OCI-LY7 (cell line): ENCODE results near the gene BICRAL. TPM values are rescaled to one million over a fixed set of nuclear protein-coding genes. Genes with fewer than 3 reads are reported as not detected.
"Not testable (repeated sequence)": the region's sequence is repeated elsewhere in the genome, so short reads cannot be mapped to it uniquely, and the experiment has no call there.

ENCODE experiments used
- BruUV-seq: library from RNA; stranded (reverse); fragments of 400-500 nt; replicated peaks from 2 replicates; lab custom pipeline; 2021; lab: Mats Ljungman, UMichigan
- CTCF ChIA-PET: fragments of 300-600 bp; sonication (Branson Sonifier 250); formaldehyde crosslinking; loops from one replicate; lab custom pipeline; 2022; ENCODE audit warnings: antibody characterized with exemption; ENCODE audit not compliant: unreplicated experiment; lab: Charles Lee
- POLR2A ChIA-PET: fragments of 300-600 bp; sonication (Branson Sonifier 250); formaldehyde crosslinking; loops from one replicate; lab custom pipeline; 2022; ENCODE audit warnings: antibody characterized with exemption; lab: Charles Lee
- DNase-seq: peaks from one replicate; pipeline ENCODE4 v3.0.0-alpha.2; 2015; ENCODE audit warnings: low spot score
- H2AFZ ChIP-seq: fragments of 200-600 bp; sonication (generic), shearing (Covaris generic); 2 replicates; pipeline ENCODE4 v1.6.1; 2014; ENCODE audit warnings: mild to moderate bottlenecking, antibody characterized with exemption, low read length, moderate library complexity
- H3K27ac ChIP-seq: fragments of 200-600 bp; sonication (generic); 2 replicates; pipeline ENCODE4 v1.5.1; 2014; ENCODE audit warnings: mixed run types, low read depth, mild to moderate bottlenecking, moderate library complexity, low read length, inconsistent platforms; ENCODE audit not compliant: poor library complexity, severe bottlenecking
- H3K36me3 ChIP-seq: fragments of 200-600 bp; sonication (generic); 2 replicates; pipeline ENCODE4 v1.6.1; 2014; ENCODE audit warnings: mild to moderate bottlenecking, antibody characterized with exemption, low read length, moderate library complexity, mixed read lengths; ENCODE audit not compliant: insufficient read depth
- H3K4me1 ChIP-seq: fragments of 200-600 bp; sonication (generic); 2 replicates; pipeline ENCODE4 v1.5.1; 2014; ENCODE audit warnings: mild to moderate bottlenecking, low read length; ENCODE audit not compliant: insufficient read depth, poor library complexity, severe bottlenecking
- H3K4me2 ChIP-seq: fragments of 200-600 bp; sonication (generic); 2 replicates; pipeline ENCODE4 v1.6.1; 2014; ENCODE audit warnings: mild to moderate bottlenecking, low read length
- H3K4me3 ChIP-seq: fragments of 200-600 bp; sonication (generic); 2 replicates; pipeline ENCODE4 v1.5.1; 2014; ENCODE audit warnings: mild to moderate bottlenecking, low read depth, low read length; ENCODE audit not compliant: poor library complexity, severe bottlenecking
- H3K79me2 ChIP-seq: fragments of 200-600 bp; sonication (generic); 2 replicates; pipeline ENCODE4 v1.6.1; 2016; ENCODE audit warnings: low read depth, mild to moderate bottlenecking, low read length, moderate library complexity, mixed read lengths; ENCODE audit not compliant: insufficient read depth
- H3K9me2 ChIP-seq: fragments of 200-600 bp; sonication (generic); 2 replicates; pipeline ENCODE4 v1.6.1; 2016; ENCODE audit warnings: mild to moderate bottlenecking, low read length, mixed read lengths; ENCODE audit not compliant: insufficient read depth
- H3K9me3 ChIP-seq: fragments of 200-600 bp; sonication (generic); 2 replicates; pipeline ENCODE4 v1.6.1; 2014; ENCODE audit warnings: mild to moderate bottlenecking, mixed run types, low read length, mixed read lengths
- H4K20me1 ChIP-seq: fragments of 200-600 bp; sonication (generic); 2 replicates; pipeline ENCODE4 v1.6.1; 2014; ENCODE audit warnings: mild to moderate bottlenecking, antibody characterized with exemption, low read length, moderate library complexity, mixed read lengths; ENCODE audit not compliant: insufficient read depth
- CTCF ChIP-seq: fragments of 200-600 bp; sonication (generic); conservative IDR thresholded peaks from 2 replicates; pipeline ENCODE4 v1.5.1; 2014; ENCODE audit warnings: mild to moderate bottlenecking, antibody characterized with exemption, low read length, moderate library complexity, mixed read lengths
- EZH2phosphoT487 ChIP-seq: fragments of 200-600 bp; sonication (generic); IDR thresholded peaks from 2 replicates; pipeline ENCODE4 v1.6.1; 2018; ENCODE audit warnings: low read depth, borderline replicate concordance, mild to moderate bottlenecking, mixed run types, antibody characterized with exemption, low read length, moderate library complexity, mixed read lengths
- intact Hi-C: fragments of 100-400 bp; cut with micrococcal nuclease; formaldehyde crosslinking; loops from one replicate; pipeline ENCODE4 v1.10.0; 2022; ENCODE audit not compliant: unreplicated experiment
- total RNA-seq, 2 experiments: library from RNA; depleted of rRNA in 1 of 2; stranded (reverse); fragments of >200 nt in 1 of 2; shearing (Covaris generic) in 1 of 2; gene quantifications; 2 replicates each; pipeline ENCODE4 v1.2.3, GENCODE V29; 2014 to 2022

BICRAL gene
- total RNA-seq, 2 experiments from 2014 or later: 10.3 to 25.7 TPM

GRCh38 chr6:42898891-42899361, 117.1 kb downstream of the BICRAL start:
- peak; percentile 82 for DNase-seq
- Histone ChIP-seq H3K4me2 (peak overlapping the region; percentile 20; the same call in 1 of the 2 replicates), H3K36me3 (no peaks in the 10 kb centered on the region)

GRCh38 chr6:42899871-42900270, 118.0 kb downstream of the BICRAL start:
- Histone ChIP-seq H3K9me3 (no peaks in the 10 kb centered on the region), H3K36me3 (no peaks in the 10 kb centered on the region), H3K27ac (no peak overlapping the region), H3K9me2 (no peaks in the 10 kb centered on the region), H3K4me1 (peaks cover 10% of the 10 kb centered on the region), H2AFZ (no peak overlapping the region), H3K4me3 (no peak overlapping the region), H4K20me1 (no peaks in the 10 kb centered on the region), H3K4me2 (no peak overlapping the region), H3K79me2 (no peaks in the 10 kb centered on the region)
- ChIA-PET POLR2A (no interaction called here), CTCF (no interaction called here)
- DNase-seq: no peak
- intact Hi-C loops: loop anchor here (1.0 to 5.0 kb wide), 4 partner anchors 23 to 239 kb away; no protein-coding TSS in a partner anchor
- no TSS peak for BruUV-seq
- TF ChIP-seq EZH2phosphoT487 (no peak), CTCF (no peak)

More at GRCh38 chr6:42898891-42899361, 117.1 kb downstream of the BICRAL start:
- Histone ChIP-seq H3K27ac (no peak overlapping the region), H3K4me1 (peaks cover 18% of the 10 kb centered on the region), H3K4me3 (no peak overlapping the region), H3K79me2 (no peaks in the 10 kb centered on the region), H2AFZ (peak overlapping the region; percentile 47; the same call in 1 of the 2 replicates), H3K9me3 (no peaks in the 10 kb centered on the region), H3K9me2 (no peaks in the 10 kb centered on the region), H4K20me1 (no peaks in the 10 kb centered on the region)
- TF ChIP-seq CTCF (peak; percentile 89), EZH2phosphoT487 (no peak)
- intact Hi-C loops: loop anchor here (1.0 to 5.0 kb wide), 3 partner anchors 22 to 238 kb away; no protein-coding TSS in a partner anchor
- POLR2A ChIA-PET: no interaction called here
- BruUV-seq: no TSS peak
- CTCF ChIA-PET: no interaction called here

DNA sequence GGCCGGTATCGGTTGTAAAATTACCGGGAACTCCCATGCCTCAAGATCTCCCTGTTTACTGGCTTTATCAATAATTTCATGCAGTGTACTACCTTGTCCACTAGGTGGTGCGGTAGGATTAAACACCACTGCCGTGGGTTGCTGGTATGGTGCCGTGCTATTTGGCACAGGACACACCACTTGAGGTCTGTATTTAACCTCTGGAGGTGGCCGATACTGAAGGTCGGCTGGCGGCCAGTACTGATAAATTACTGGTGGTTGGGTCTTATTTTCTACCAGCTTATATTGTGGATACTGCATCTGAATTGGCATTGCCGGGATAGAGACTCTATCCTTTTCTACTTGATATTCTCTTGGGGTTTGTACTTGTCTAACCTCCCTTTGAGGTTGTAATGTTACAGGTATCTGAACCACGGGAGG, 119.7 kb downstream of the BICRAL start:
- no TSS peak for BruUV-seq
- H3K4me1 ChIP-seq: peaks cover 10% of the 10 kb centered on the region
- H3K27ac ChIP-seq: no peak overlapping the region
- H4K20me1 ChIP-seq: no peaks in the 10 kb centered on the region
- H3K4me3 ChIP-seq: no peak overlapping the region
- no peaks in the 10 kb centered on the region for H3K79me2 ChIP-seq
- ChIA-PET POLR2A (interaction anchor here (1.0 to 1.6 kb wide), 4 partner anchors 28 to 242 kb away, joined by 3 to 4 read pairs (median 3); partner anchors contain the start of genes CNPY3 and PPP2R5D), CTCF (no interaction called here)
- H2AFZ ChIP-seq: peak overlapping the region; percentile 54; the same call in 1 of the 2 replicates
- TF ChIP-seq EZH2phosphoT487 (no peak), CTCF (peak; percentile 95)
- intact Hi-C loops: loop anchor here (1.0 to 5.0 kb wide), 5 partner anchors 46 to 242 kb away; no protein-coding TSS in a partner anchor
- peak; percentile 90 for DNase-seq
- peak overlapping the region; percentile 27; the same call in 1 of the 2 replicates for H3K4me2 ChIP-seq
- H3K9me3 ChIP-seq: no peaks in the 10 kb centered on the region
- H3K36me3 ChIP-seq: no peaks in the 10 kb centered on the region
- H3K9me2 ChIP-seq: no peaks in the 10 kb centered on the region

GRCh38 chr6:42902429-42903263, 120.8 kb downstream of the BICRAL start:
- H3K4me2 ChIP-seq, H3K9me3 ChIP-seq, H3K79me2 ChIP-seq, POLR2A ChIA-PET, H3K36me3 ChIP-seq, H3K4me3 ChIP-seq, H3K9me2 ChIP-seq, H3K27ac ChIP-seq, H2AFZ ChIP-seq, BruUV-seq, DNase-seq, H4K20me1 ChIP-seq: not testable (repeated sequence)
- peaks cover 10% of the 10 kb centered on the region for H3K4me1 ChIP-seq
- CTCF ChIA-PET: interaction anchor here (0.7 kb wide), 1 partner anchor 313 kb away, joined by 3 read pairs; no protein-coding TSS in a partner anchor
- intact Hi-C loops: loop anchor here (5.0 kb wide), 1 partner anchor 45 kb away; no protein-coding TSS in a partner anchor
